Endothelial cell of umbilical vein (primary cell): Measurements from ENCODE around the gene CHD9.

Source experiments
- CTCF ChIP-seq, 2 donors: IDR thresholded peaks; 1 replicate in 1 of 2; 2 replicates in 1 of 2; pipeline ENCODE4 v1.5.1; 2011; ENCODE audit warnings: low read length in 2 of 2, mild to moderate bottlenecking in 2 of 2, moderate library complexity in 2 of 2, control low read depth in 1 of 2, inconsistent platforms in 1 of 2, low read depth in 1 of 2; ENCODE audit not compliant: insufficient read depth in 1 of 2; ENCODE audit errors: extremely low read depth in 1 of 2
- EZH2 ChIP-seq: IDR thresholded peaks from 2 replicates; pipeline ENCODE4 v1.6.1; 2012; ENCODE audit warnings: borderline replicate concordance, low read depth, mild to moderate bottlenecking, moderate library complexity, low read length, inconsistent platforms; ENCODE audit not compliant: severe bottlenecking
- GATA2 ChIP-seq: IDR thresholded peaks from 2 replicates; pipeline ENCODE4 v1.7.0; 2011; ENCODE audit warnings: low read depth, mild to moderate bottlenecking, moderate library complexity, mixed read lengths, low read length; ENCODE audit not compliant: insufficient read length, insufficient read depth
- JUN ChIP-seq: IDR thresholded peaks from 2 replicates; pipeline ENCODE4 v1.6.1; 2011; ENCODE audit warnings: borderline replicate concordance, low read depth; ENCODE audit not compliant: insufficient read length, insufficient read depth
- MYC ChIP-seq: IDR thresholded peaks from one replicate; pipeline ENCODE4 v1.6.1; 2011; ENCODE audit warnings: mild to moderate bottlenecking, low read depth, low read length
- POLR2A ChIP-seq: IDR thresholded peaks from 2 replicates; pipeline ENCODE4 v1.6.1; 2012; ENCODE audit warnings: low read depth, mild to moderate bottlenecking, control low read depth, low read length
- POLR2AphosphoS5 ChIP-seq: IDR thresholded peaks from 2 replicates; pipeline ENCODE4 v1.6.1; 2012; ENCODE audit warnings: low read depth, mild to moderate bottlenecking, control low read depth, low read length, moderate library complexity; ENCODE audit not compliant: insufficient read depth
- TF ChIP-seq, protein P1 (sequence below): IDR thresholded peaks from 2 replicates; pipeline ENCODE4 v1.6.1; 2011; ENCODE audit not compliant: insufficient read depth, insufficient read length

DNA sequence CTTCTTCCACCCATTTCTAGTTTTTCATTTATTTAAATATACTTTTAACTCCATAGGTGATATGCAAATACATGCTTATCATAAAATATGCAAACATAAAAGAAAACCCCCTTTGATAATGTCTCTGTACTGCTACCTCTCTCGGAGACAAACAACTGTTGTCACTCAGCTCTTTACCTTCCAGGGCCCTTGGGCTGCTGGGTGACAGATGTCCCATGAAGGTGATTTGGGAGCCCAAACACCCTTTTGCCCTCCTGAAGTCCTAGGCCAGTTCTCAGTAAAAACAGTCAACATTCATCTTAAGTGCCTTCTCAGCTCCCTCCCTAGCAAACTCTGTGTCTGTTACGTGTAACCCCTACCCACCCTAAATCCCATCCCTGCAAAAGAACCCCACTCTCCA lies 37.5 kb downstream of the CHD9 start:
- no peak for TF ChIP-seq CTCF (IDR thresholded peaks at IDR 0.05; ENCODE audit: extremely low read depth in 1 of 2, insufficient read depth in 1 of 2, low read depth in 1 of 2, low read length in 2 of 2)
- no peak for TF ChIP-seq EZH2
- TF ChIP-seq POLR2A: no peak
- TF ChIP-seq POLR2AphosphoS5: no peak
- no peak for TF ChIP-seq GATA2
- TF ChIP-seq, protein P1, sequence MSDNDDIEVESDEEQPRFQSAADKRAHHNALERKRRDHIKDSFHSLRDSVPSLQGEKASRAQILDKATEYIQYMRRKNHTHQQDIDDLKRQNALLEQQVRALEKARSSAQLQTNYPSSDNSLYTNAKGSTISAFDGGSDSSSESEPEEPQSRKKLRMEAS: no peak
- TF ChIP-seq JUN: no peak
- no peak for TF ChIP-seq MYC
